Stomach (tissue), 4 donors: ENCODE measurements around the gene SPPL2C.

Source experiments
- POLR2A ChIP-seq, 4 donors: fragments of 450-650 bp; IDR thresholded peaks; one replicate each; pipeline ENCODE4 v1.6.1; 2016; ENCODE audit warnings: antibody characterized with exemption in 4 of 4, control low read depth in 2 of 4, mild to moderate bottlenecking in 1 of 4, moderate library complexity in 1 of 4
- POLR2AphosphoS5 ChIP-seq, 3 donors: sonication (generic); formaldehyde crosslinking; IDR thresholded peaks; one replicate each; pipeline ENCODE4 v1.6.1; 2016; ENCODE audit warnings: antibody characterized with exemption in 3 of 3
- TF ChIP-seq, protein P1 (sequence below), 7 experiments: fragments of 450-650 bp in 4 of 7; fragments of 200-600 bp in 3 of 7; sonication (generic) in 3 of 7; IDR thresholded peaks; one replicate each; pipeline ENCODE4 v1.5.1; 2016 to 2019; ENCODE audit warnings: antibody characterized with exemption in 7 of 7, control low read depth in 2 of 7, mild to moderate bottlenecking in 1 of 7

DNA sequence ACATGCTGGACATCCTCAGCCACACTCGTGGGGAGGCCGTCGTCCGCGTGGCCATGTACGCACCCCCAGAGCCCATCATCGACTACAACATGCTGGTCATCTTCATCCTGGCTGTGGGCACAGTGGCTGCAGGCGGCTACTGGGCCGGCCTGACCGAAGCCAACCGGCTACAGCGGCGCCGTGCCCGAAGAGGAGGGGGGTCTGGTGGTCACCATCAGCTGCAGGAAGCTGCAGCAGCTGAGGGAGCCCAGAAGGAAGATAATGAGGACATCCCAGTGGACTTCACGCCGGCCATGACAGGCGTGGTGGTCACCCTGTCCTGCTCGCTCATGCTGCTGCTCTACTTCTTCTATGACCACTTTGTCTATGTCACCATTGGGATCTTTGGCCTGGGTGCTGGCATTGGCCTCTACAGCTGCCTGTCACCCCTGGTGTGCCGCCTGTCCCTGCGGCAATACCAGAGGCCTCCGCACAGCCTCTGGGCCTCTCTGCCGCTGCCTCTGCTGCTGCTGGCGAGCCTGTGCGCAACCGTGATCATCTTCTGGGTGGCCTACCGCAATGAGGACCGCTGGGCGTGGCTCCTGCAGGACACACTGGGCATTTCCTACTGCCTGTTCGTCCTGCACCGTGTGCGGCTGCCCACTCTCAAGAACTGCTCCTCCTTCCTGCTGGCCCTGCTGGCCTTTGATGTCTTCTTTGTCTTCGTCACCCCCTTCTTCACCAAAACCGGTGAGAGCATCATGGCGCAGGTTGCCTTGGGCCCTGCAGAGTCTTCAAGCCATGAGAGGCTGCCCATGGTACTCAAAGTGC, 900 bp downstream of the SPPL2C start:
- no peak for TF ChIP-seq POLR2A (IDR thresholded peaks at IDR 0.05)
- TF ChIP-seq, protein P1, sequence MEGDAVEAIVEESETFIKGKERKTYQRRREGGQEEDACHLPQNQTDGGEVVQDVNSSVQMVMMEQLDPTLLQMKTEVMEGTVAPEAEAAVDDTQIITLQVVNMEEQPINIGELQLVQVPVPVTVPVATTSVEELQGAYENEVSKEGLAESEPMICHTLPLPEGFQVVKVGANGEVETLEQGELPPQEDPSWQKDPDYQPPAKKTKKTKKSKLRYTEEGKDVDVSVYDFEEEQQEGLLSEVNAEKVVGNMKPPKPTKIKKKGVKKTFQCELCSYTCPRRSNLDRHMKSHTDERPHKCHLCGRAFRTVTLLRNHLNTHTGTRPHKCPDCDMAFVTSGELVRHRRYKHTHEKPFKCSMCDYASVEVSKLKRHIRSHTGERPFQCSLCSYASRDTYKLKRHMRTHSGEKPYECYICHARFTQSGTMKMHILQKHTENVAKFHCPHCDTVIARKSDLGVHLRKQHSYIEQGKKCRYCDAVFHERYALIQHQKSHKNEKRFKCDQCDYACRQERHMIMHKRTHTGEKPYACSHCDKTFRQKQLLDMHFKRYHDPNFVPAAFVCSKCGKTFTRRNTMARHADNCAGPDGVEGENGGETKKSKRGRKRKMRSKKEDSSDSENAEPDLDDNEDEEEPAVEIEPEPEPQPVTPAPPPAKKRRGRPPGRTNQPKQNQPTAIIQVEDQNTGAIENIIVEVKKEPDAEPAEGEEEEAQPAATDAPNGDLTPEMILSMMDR (IDR thresholded peaks at IDR 0.05) = no peak
- TF ChIP-seq POLR2AphosphoS5 (IDR thresholded peaks at IDR 0.05) = no peak
